LNCAP (cell line): ENCODE results near the gene C1S.
A peak's percentile ranks its signal among the peaks of the same experiment; 100 is the strongest.

Experiments used
- TF ChIP-seq, protein P1 (sequence below): fragments of 450-650 bp; IDR thresholded peaks from 2 replicates; pipeline ENCODE4 v1.5.1; 2017; ENCODE audit warnings: mild to moderate bottlenecking

Gene C1S

DNA sequence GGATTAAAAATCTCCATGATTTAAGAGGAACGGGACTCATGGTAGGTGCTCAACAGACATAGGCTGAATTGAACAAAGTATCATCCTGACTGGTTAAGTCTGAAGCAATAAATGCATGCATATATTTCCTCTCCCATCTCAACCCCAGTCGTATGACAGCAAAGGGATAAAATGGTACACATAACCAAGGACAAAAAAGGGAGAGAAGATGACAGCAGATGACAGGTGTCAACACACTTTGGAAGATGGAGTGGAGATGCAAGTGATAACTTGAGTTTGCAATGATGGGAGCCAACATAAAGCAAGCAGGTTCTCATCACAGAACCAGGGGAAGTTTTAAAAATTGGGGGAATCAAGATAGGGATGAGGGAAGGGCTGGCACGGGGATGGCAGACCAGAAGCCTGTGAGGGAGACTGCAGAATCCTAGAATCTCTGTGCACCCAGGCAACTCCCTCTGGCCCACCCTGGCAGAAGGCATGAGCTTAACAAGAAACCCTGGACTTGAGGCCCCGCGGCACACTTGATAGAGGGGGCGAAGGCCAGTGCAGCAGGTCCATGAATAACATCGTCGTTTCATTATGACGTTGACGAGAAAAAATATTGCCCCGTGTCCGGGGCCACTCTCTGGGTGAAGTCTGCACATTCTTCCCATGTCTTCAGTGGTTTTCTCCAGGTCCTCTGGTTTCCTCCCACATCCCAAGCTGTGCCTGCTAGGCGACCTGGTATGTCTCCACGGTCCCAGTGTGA, 43.5 kb downstream of the C1S start:
- TF ChIP-seq, protein P1, sequence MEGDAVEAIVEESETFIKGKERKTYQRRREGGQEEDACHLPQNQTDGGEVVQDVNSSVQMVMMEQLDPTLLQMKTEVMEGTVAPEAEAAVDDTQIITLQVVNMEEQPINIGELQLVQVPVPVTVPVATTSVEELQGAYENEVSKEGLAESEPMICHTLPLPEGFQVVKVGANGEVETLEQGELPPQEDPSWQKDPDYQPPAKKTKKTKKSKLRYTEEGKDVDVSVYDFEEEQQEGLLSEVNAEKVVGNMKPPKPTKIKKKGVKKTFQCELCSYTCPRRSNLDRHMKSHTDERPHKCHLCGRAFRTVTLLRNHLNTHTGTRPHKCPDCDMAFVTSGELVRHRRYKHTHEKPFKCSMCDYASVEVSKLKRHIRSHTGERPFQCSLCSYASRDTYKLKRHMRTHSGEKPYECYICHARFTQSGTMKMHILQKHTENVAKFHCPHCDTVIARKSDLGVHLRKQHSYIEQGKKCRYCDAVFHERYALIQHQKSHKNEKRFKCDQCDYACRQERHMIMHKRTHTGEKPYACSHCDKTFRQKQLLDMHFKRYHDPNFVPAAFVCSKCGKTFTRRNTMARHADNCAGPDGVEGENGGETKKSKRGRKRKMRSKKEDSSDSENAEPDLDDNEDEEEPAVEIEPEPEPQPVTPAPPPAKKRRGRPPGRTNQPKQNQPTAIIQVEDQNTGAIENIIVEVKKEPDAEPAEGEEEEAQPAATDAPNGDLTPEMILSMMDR: no peak

DNA sequence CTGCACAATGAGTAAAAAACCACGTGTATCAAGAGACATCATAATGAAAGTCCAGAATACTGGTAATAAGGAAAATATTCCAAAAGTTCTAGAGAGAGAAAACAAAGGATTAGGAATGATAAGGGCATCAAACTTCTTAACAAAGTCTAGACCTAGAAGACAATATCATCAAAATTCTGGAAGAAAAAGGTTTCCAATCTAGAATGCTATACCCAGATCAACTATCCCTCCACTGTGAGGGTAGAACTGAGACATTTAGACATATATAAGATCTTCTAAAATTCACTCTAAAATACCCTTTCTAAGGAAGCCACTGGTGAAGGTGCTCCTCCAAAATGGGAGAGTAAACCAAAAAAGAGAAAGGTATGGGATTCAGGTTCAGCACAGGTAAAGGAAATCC, 45.6 kb downstream of the C1S start:
- TF ChIP-seq, protein P1: no peak

DNA sequence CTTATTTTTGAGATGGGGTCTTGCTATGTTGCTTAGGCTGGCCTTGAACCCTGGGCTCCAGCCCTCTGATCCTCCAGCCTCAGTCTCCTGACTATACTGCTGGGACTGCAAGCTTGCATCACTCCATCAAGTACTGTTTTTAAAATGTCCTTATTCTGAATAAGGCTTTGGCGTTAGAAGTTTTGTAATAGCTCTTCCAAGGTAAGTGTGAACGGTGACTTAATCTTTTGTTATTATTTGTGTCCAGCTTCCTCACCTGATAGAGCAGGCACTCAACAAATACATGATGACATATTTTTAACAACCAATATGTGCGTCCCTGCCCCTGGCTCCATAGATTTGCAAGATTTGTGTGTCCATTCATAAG, 47.1 kb downstream of the C1S start:
- TF ChIP-seq, protein P1: no peak

DNA sequence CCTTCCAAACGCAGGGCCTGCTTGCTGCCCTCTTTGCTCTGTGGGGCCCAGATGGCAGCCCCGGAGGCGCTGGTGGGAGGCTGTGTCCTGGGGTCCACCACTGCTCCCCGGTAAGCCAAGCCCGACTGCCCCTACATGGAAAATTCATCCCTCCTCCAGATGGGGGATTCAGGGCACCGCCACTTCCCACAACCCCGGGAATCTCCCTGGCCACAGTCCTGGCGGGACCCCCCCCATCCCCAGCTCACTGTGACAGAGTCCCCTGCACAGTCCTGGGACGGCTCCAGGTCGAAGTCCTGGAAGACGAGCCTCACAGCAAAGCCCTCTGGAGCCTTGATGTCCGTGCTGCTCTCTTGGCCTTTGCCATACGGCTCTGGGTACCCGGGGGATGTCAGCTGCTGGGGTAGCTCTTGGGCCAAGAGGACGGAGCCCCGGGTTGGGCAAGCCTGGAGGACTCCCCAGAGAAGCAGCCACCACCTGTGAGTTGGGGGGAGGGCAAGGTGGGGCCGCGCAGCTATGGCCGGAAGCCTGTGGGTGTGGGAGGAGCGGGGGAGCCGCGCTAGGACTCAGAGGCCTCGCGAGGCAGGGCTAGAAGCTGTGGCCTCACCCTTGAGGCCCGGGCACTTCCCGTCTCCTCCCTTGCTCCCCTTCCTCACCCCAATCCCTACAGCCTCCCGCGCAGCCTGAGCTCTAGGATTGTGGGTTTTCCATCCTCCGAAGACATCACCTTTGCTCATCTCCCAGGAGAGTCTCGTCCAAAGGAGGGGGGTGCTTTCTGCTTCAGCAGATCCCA, 47.7 kb downstream of the C1S start:
- TF ChIP-seq, protein P1: no peak

DNA sequence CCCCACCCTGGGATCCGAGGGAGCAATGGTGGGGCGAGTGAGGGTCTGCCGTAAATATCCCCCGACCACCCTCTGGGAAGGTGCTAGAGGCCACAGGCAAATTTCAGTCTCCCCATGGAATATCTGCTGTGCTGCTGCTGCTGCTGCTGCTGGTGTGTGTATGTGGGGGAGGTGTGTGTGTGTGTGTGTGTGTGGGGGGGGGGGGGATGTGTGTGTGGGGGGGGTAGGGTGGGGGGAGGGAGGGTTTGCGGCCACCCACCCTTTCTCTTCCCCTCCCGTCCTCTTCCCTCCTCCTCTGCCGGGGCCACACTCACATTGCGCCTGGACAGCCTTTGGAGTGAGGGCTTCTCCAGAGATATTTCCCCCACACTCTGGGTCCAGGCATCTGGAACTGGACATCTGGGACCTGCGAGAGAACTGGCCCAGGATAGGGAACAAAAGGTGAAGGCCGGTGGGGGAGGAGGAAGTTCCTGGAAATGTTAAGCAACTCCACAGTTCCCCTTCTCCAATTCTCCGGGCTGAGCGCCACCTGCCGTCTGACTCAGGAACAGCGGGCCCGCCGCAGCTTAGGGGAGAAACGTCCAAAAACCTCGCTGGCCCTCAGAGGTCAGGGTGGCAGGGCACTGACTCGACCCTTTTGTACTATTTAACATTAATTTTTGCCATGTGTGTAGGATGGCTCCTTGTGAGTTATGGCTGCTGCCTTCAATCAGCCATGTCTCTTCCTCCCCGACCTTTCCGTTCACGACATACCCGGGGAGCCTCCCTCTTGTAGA, 48.5 kb downstream of the C1S start, which contains the start of gene C1RL:
Gene C1RL, minus strand, starts transcription at position 419 of the 776 bp plus-strand sequence. Its CDS starts 34 bp downstream, at position 385.
- TF ChIP-seq, protein P1: peak; percentile 98

DNA sequence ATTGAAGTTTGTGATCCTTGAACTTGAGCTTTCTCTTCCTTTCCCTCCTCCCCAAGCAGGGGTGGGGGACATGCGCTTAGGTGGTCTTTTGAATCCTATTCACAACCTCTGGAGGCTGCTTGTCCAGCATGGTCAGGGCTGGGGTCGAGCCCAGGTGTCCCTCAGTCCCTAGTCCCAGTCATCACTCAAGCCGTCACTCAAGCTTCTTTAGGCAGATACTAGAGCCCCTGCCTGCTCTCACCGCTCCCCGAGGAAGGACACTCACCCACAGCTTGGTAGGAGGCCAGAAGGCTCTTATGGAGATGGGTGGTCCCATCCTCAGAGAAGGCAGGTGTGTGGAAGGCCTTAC, 49.0 kb downstream of the C1S start:
- TF ChIP-seq, protein P1: no peak

DNA sequence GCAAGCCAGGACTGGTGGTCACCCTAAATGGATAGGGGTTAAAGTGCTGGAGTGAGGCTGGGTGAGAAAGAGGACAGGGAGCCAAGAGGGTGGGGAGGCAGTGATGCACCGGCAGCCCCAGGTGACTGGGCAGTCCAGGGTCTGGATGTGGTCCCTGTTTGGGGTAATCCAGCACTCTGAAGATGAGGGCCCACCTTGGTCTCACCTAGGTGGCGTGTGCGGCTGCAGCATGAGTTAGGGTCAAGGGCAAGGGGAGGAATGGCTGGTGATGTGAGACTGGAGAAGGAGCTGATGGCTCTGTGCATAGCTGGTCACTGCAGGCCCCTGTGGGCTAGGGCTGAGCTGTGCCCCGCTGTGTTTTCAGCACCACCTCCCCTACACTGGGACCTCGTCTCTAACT, 50.1 kb downstream of the C1S start:
- TF ChIP-seq, protein P1: no peak
